HG03571 (cell line): ENCODE measurements around the gene CPXM1.

Source experiments
- ATAC-seq: cut with Tn5 transposase; IDR thresholded peaks from one replicate; pipeline ENCODE4 v1.9.1; 2021; ENCODE audit not compliant: unreplicated experiment

Gene CPXM1

DNA sequence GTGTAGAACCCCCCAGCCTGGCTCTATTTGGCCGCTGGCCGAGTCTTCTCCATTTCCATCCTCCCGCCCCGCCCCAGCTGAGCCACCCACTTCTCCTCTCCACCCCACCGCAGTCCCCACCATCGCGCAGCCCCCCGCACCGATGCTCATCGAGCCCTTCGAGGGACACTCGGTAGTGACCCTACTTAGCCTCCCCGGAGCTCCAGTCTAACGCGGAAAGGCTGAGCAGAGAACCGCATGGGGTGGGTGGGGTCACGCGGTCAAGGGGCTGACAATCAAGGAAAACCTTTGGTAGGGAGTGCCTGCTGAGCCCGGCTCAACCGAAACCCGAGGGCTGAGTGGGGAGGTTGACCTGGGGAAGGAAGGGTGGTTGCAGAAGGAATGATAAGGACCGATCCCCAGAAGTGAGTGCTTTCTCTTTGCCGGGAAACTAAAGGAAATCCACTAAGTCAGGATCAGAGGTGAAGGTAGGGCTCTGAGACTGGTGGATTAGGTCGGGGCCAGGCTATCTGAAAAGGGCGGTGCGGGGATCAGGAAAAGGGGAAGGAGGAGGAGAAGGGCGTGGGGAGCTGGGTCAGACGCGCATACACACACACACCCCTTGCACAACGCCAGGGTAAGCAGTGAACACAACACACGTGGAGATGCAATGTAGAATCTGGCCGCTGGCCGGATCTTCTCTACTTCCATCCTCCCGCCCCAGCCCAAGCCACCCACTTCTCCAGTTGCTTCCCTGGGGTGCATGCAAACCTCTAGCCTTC is 49.8 kb downstream of the CPXM1 start:
- ATAC-seq: no peak

DNA sequence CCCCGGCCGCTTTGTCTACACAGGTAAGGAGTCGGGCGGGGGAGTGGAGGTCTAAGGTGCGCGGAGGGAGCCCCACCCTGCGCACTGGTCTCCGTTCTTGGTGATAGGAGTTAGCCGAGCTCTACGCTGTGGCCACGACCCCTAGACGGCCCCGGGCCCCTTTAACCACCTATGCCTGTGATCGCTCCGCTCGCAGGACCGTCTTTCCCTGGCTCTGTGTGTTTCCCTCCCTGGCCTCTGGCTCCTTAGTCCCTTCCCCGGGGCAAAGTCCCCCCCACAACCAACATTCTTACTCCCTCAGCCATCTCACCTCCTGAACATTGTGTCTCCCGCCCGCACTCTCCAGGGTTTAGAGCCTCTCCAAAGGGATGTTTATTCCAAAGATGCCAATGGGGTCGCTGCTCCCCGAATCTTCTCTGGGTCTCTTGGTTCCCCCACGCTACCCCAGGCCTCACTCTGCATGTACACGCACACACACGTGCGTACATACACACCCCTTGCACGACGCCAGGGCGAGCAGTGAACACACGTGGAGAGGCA is 50.4 kb downstream of the CPXM1 start:
- ATAC-seq: no peak

DNA sequence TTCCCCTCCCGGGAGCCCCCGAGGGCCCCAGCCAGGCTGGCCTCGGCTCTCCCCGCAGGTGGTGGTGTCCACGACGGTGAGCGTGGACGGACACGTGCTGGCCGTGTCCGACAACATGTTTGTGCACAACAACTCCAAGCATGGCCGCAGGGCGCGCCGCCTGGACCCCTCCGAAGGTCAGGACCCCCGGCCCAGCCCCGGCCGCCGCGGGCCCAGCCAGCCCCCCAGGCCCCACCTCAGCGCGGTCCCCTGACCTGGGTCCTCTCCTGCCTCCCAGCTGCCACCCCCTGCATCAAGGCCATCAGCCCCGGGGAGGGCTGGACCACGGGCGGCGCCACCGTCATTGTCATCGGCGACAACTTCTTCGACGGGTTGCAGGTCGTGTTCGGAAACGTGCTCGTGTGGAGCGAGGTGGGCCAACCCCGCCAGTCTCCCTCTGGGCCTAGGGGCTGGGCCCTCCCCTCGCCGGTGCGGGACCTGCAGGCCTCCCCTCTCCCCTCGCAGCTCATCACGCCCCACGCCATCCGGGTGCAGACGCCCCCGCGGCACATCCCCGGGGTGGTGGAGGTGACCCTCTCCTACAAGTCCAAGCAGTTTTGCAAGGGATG is 51.0 kb downstream of the CPXM1 start:
- no peak for ATAC-seq

DNA sequence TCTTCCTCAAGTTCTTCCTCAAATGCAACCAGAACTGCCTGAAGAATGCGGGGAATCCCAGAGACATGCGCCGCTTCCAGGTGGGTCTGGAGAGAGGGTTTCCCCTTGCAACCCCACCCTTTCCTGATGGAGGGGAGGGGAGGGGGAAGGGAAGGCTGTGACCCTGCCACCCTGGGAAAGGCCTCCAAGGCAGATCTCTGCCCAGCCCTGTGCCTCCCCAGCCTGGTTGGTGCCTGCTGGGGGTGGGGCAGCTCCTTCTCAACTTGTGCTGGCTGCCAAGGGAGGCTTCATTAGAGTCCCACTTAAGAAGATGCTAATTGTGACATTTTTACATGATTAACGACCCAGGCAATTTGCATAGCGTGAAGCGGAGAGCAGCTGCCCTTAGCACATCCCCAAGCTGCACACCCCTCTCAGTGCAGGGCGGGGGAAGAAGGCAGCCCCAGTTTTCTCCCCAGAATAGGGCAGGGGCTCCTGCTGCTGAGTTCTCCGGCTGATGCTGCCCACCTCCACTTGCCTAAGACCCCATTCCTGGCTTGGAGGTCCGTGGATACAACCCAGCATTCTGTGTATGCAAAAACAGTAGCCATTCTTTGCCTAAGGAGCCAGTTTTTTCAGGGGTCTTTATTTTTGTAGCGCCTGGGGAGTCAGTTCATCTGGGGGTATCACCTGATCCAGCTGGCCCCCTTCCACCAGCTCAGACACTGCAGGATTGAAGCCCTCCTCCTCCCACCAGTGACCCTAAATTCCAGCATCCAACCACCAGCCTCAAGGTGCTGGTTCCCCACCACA is 51.7 kb downstream of the CPXM1 start:
- ATAC-seq: no peak

GRCh38 chr20:2747676-2748235 is 52.7 kb downstream of the CPXM1 start:
- ATAC-seq: no peak

DNA sequence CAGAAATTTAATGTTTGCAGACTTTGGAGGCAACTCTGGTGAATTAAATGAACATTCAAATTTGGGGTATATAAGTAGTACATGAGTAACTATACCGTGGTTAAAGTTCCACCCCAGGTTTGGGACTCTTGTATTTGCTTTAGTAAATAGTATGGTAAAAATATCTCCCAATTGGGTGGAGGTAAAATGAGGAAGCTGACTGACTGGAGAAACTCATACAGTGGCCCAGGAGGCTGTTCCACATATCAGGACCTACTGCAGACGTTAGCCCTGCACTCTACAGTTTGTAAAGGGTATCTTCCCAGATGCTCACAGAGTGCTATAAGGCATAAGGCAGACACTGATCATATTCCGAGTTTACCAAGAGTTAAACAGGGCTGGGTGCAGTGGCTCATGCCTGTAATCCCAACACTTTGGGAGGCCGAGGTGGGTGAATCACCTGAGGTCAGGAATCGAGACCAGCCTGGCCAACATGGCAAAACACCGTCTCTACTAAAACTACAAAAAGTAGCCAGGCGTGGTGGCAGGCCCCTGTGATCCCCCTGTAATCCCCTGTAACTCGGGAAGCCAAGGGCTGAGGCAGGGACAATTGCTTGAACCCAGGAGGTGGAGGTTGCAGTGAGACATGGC is 53.7 kb downstream of the CPXM1 start:
- ATAC-seq: no peak

GRCh38 chr20:2745936-2746635 is 54.3 kb downstream of the CPXM1 start:
- no peak for ATAC-seq

GRCh38 chr20:2745060-2745910 is 55.1 kb downstream of the CPXM1 start:
- ATAC-seq: no peak
